Measurements from ENCODE around the gene COX7A2L.

DNA sequence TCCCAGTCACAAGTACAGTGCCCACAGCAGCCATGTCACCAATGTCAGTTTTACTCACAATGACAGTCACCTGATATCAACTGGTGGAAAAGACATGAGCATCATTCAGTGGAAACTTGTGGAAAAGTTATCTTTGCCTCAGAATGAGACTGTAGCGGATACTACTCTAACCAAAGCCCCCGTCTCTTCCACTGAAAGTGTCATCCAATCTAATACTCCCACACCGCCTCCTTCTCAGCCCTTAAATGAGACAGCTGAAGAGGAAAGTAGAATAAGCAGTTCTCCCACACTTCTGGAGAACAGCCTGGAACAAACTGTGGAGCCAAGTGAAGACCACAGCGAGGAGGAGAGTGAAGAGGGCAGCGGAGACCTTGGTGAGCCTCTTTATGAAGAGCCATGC, 31.3 kb downstream of the COX7A2L start:
- TF ChIP-seq FOSL1 (IDR thresholded peaks at IDR 0.05; ENCODE audit: insufficient read depth, low read depth, low read length), result no peak
- TF ChIP-seq, protein P1, sequence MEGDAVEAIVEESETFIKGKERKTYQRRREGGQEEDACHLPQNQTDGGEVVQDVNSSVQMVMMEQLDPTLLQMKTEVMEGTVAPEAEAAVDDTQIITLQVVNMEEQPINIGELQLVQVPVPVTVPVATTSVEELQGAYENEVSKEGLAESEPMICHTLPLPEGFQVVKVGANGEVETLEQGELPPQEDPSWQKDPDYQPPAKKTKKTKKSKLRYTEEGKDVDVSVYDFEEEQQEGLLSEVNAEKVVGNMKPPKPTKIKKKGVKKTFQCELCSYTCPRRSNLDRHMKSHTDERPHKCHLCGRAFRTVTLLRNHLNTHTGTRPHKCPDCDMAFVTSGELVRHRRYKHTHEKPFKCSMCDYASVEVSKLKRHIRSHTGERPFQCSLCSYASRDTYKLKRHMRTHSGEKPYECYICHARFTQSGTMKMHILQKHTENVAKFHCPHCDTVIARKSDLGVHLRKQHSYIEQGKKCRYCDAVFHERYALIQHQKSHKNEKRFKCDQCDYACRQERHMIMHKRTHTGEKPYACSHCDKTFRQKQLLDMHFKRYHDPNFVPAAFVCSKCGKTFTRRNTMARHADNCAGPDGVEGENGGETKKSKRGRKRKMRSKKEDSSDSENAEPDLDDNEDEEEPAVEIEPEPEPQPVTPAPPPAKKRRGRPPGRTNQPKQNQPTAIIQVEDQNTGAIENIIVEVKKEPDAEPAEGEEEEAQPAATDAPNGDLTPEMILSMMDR (IDR thresholded peaks at IDR 0.05; ENCODE audit: control extremely low read depth in 1 of 3, insufficient read depth in 1 of 3, low read depth in 1 of 3, low read length in 3 of 3), result no peak
- no peak for TF ChIP-seq EP300 (IDR thresholded peaks at IDR 0.05; ENCODE audit: borderline replicate concordance in 1 of 2, low read depth in 2 of 2, low read length in 2 of 2)
- TF ChIP-seq POLR2AphosphoS5 (IDR thresholded peaks at IDR 0.05; ENCODE audit: low read depth, low read length), result no peak
- TF ChIP-seq KDM5A (IDR thresholded peaks at IDR 0.05; ENCODE audit: low read length), result no peak
- no peak for TF ChIP-seq TAF1 (IDR thresholded peaks at IDR 0.05; ENCODE audit: low read depth, low read length)
- no peak for TF ChIP-seq KDM1A (IDR thresholded peaks at IDR 0.05; ENCODE audit: borderline replicate concordance, low read length)
- no peak for TF ChIP-seq SP2 (IDR thresholded peaks at IDR 0.05; ENCODE audit: low read length)
- TF ChIP-seq JUND (IDR thresholded peaks at IDR 0.05; ENCODE audit: low read length), result no peak
- TF ChIP-seq BACH1 (IDR thresholded peaks at IDR 0.05; ENCODE audit: low read length), result no peak
- no peak for TF ChIP-seq SP1 (IDR thresholded peaks at IDR 0.05; ENCODE audit: low read depth, low read length)
- TF ChIP-seq ASH2L (IDR thresholded peaks at IDR 0.05; ENCODE audit: low read length), result no peak
- TF ChIP-seq EZH2 (IDR thresholded peaks at IDR 0.05; ENCODE audit: low read depth, low read length, severe bottlenecking), result no peak
- TF ChIP-seq, protein P2, sequence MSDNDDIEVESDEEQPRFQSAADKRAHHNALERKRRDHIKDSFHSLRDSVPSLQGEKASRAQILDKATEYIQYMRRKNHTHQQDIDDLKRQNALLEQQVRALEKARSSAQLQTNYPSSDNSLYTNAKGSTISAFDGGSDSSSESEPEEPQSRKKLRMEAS (IDR thresholded peaks at IDR 0.05), result no peak

Data from H1 (cell line).